ENCODE results near the gene CHMP1A.

Gene CHMP1A

DNA sequence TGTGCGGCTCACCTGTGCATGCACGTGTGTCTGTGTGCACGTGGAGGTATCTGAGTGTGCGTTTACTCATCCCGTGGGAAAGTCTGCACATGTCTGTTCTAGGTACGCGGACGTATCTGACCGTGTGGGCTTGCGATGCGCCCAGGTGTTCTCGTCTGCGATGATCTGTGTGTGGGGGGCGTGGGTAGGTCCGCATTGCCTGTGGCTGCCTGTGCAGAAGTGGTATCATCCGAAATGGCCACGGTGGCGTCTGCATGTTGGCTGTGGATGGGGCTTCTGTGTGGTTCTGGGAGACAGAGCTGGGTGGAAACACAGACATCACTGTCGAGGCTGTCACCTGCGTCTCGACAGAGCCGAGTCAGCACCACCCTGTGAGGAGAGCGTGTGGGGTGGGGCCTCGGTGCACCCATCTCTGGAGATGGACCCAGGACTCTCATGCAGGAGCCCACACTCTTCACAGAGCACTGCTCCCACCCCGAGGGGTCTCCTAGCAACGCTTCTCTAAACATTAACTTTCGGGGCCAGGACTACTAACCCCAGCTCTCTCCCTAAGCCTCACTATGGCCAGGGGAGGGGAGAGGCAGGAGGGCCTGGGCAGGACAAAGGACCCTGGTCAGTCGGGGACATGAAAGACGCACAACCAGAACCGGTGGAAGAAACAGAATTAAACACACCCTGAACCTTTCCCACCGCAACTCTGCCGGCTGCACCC, 35.7 kb downstream of the CHMP1A start:
- DNase-seq: peak; percentile 21

DNA sequence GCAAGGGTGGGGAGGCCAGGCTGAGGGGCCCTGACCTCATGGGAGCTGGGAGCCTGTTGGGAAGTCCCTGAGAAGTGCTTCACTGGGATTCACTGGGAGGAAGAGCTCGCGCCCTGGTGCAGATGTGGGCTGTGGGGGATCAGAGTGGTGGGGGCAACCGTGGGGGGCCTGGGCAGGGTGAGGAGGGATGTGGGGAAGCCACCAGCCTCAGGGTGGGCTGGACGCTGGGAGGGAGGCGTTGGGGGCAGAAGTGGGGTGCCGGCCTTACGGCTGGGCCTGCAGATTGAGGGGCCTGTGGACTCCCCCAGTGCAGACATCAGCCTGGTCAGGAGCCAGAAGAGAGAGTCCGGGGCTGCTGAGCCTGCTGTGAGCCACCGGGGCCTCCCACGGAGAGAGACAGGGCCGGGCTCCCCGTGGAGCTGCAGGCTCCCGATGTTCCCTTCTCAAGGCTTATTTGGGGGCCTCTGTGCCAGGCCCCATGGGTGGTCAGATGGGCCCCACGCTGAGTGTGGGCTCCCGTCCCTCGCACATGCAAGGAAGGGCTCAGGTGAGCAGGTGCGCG, 36.3 kb downstream of the CHMP1A start:
- DNase-seq: no peak

DNA sequence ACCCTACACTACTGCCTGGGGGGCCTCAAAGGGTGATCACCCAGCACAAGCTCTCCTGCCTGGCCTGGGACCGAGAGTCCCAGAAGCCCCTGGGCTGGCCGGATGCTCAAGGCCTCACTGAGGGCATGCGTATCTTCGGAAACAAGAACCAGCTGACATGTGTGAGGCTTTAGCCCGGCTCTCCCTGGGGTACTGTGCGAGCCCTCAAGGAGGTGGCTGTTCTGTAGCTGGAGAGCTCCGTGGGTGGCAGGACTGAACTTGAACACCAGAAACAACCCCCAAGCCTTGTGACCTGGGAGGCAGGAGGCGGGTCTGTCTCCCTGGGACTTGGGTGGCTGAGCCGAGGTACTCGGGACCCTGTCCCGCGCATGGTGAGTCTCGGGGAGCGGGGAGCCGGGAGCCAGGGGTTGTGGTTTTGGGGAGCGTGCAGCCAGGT, 37.1 kb downstream of the CHMP1A start:
- no peak for DNase-seq

DNA sequence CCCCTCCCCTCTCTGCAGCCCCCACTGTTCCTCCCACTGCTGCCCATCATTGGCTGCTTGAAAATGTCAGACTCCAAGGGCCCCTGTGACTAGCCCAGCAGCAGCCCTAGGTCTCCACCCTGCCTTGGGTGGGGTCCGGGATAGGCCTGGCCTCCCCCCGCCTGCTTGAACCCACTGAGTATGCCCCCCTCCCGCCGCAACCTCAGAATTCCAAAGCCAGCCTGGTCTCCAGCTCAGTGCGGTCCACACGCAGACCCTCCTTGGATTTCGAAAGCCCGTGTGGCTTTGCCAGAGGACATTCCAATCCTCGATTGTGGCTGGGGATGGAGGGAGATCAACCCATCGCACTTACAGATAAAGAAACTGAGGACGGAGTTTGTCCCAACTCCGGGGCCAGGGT, 37.7 kb downstream of the CHMP1A start:
- no peak for DNase-seq

DNA sequence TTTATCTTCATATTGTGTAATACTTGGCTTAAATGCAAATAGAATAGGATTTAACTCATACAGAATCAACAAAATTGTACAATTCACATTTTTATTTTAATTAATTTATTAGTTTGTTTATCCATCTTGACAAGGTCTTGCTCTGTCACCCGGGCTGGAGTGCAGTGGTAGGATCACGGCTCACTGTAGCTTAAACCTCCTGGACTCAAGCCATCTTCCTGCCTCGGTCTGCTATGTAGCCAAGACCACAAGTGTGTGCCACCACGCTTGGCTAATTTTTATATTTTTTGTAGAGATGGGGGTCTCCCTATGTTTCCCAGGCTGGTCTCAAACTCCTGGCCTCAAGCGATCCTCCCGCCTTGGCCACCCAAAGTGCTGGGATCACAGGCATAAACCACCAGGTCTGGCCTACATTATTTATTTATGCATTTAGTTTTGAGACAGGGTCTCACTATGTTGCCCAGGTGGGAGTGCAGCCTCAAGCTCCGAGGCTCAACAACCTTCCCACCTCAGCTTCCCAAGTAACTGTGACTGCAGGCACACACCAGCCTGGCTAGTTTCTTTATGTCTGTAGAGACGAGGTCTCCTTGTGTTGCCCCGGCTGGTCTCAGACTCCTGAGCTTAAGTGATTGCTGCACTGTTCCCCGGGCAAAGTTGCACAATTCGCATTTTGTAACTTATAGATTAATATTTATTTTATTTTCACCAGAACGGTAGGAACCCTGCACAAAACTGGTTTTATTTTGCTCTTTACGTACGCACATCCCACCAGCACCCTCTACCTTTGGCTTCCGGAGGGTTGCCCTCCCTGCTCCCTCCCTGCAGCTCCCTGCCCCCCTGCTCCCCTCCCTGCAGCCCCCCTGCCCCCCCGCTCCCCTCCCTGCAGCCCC, 39.2 kb downstream of the CHMP1A start:
- DNase-seq: peak; percentile 20

DNA sequence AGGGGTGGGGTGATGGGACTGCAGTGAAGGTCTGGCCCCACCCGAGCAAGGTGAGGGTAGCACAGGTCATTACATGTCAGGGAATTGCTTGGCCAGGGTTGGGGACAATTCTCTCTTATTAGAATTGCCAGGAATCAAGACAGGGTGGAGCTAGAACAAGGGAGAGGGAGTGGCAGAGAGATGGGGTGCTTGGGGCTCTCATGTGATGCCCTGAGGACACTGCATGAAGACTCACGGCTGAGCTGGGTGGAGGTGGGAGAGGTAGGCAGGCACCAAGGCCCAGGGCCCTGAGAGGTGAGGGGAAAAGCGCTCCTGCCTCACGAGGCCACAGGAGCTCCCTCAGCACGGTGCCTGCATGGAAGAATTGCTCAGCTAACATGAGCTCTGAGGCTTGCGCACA, 40.5 kb downstream of the CHMP1A start:
- DNase-seq: no peak

DNA sequence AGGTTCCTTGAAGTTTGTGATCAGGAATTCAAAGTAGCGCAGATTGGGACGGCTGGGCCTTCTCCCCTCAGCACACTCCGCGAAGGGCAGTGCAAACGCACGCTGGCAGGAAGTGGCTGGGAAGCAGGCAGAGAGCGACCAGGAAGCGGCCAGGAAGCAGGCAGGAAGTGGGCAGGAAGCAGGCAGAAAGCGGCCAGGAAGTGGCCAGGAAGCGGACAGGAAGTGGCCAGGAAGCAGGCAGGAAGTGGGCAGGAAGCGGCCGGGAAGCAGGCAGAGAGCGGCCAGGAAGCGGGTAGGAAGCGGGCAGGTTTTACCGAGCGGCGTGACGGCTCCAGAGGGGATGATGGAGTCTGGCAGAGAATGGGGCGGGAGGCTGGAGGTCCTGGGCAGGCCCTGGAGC, 40.9 kb downstream of the CHMP1A start:
- DNase-seq: no peak

DNA sequence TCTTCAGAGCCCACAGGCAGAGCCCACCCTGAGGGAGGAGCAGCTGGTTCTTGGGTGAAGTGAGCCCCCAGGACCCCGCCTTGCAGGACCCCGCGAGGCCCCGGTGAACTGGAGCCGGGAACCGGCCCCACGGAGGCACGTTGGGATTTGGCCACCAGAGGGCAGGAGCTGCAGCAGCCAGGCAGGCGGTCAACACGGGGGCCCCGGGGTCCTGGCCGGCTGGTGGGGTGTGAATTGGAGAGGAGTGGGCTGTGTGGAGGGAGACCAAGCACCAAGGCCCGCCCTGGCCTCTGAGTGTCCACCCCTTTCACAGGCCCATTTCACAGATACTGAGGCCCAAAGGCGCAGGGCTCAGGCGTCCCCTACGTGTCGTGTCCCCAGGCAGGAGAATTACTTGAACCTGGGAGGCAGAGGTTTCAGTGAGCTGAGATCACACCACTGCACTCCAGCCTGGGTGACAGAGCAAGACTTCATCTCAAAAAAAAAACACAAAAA, 41.9 kb downstream of the CHMP1A start:
- DNase-seq: peak; percentile 33

DNA sequence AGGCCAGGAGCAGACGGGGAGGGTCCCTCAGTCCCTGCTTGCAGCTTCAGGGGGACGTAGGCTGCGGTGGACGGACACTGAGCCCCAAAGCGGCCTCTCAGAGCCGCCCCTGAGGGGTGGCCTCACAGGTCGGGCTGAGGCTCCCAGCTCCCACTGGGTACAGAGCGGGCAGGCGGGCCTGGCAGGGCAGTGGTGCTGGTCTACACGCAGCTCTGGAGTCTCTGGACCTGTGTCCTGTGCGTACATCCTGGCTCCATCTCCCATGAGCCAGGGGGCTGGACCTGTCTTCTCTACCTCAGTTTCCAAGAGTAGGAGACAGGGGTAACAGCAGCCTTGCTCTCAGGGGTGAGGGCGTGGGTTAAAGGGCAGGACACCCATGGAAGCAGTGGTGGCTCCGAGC, 42.3 kb downstream of the CHMP1A start:
- no peak for DNase-seq

DNA sequence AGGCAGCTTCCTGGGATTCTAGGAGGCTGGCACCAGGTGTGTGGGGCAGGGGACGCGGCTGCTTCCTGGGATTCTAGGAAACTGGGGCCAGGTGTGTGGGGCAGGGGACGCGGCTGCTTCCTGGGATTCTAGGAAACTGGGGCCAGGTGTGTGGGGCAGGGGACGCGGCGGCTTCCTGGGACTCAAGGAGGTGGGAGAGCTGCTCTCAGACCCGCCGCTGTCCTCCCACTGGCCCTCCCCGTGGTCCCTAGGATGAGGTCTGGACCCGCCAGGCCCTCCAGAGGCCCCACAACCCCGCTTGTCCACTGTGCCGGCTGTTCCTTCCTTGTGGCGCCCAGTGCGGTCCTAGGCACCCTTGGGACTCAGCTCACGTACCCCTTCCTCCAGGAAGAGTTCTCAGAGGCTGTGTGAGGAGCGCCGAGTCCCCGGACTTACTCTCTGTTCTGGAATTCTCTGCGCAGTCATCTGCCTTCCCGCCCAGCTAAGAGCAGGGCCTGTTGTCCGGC, 43.5 kb downstream of the CHMP1A start:
- DNase-seq: no peak

DNA sequence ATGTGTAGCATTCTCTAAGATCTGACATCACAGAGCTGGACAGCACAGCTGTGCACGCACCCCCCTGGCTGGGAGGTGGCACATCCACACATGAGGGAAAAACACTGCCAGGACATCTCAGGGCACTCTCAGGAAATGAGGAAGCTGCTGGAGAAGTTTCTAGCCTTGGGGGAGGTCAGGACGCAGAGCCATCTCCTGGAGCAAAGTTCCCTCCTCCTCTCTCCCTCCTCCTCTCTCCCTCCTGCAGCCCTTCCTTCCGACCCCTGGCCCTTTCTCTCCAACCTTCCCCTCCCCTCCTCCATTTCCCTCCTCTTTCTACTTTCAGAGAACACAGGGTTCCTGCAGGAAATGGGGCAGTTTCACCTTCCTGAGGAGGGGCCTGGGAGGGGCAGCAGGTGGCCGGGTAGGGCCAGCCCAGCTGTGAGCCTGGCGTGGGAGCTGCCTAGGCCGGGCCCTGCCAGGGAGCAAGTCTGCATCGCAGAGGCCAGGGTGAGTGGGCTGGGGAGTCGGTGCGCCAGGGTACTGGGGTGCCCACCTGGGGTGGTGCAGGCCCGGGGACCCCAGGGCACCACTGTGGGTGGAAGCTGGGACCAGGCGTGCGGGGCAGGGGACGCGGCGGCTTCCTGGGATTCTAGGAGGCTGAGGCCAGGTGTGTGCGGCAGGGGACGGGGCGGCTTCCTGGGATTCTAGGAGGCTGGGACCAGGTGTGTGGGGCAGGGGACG, 44.1 kb downstream of the CHMP1A start, which contains the start of gene DPEP1:
TSS of gene DPEP1 (plus strand) at position 412 of the 723 bp plus-strand sequence. CDS start 16,769 bp downstream, outside the sequence.
- DNase-seq: peak; percentile 18

DNA sequence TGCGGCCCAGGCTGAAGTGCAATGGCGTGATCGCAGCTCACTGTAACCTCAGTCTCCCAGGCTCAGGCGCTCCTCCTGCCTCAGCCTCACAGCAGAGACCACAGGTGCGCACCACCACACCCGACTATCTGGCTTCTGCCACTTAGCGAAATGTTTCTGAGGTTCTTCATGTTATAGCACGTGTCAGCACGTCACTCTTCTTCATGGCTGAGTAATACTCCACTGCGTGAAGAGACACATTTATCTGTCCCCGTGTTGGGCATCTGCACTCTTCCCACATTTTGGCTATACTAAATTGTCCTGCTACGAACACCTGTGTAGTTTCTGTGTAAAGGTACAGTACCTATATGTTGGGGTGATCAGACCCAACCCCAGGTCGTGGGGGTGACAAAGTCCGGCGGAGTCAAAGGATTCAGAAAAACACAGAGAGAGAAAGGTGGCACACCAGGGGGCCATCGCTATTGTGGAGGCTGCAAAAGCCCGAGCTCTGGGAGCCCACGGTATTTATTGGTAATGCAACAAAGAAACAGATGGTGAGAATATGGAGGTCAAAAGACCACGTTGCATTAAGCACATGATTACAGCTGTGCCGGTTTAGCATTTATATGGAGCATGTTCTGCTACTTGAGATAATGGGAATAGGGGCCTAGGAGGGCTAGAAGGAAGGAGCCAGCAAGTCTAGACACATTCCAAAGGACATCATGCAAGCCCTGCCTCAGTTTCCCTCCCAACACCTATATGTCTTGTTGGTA, 44.9 kb downstream of the CHMP1A start:
- no peak for DNase-seq

DNA sequence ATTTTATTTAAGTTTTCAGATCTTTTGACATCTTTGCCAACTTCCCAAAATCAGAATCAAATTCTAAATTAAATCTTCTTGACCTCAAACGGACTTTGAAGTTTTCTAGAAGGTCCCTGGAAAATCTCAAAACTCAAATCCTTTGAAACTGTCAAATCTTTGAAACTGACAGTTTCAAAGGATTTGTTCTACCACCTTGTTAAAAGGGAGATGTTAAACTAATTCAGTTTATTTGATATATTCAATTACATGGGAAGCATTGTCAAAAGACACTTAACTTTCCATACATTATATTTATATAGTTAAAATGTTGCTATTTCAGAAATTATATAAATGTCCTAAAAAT, 47.4 kb downstream of the CHMP1A start:
- DNase-seq: no peak

DNA sequence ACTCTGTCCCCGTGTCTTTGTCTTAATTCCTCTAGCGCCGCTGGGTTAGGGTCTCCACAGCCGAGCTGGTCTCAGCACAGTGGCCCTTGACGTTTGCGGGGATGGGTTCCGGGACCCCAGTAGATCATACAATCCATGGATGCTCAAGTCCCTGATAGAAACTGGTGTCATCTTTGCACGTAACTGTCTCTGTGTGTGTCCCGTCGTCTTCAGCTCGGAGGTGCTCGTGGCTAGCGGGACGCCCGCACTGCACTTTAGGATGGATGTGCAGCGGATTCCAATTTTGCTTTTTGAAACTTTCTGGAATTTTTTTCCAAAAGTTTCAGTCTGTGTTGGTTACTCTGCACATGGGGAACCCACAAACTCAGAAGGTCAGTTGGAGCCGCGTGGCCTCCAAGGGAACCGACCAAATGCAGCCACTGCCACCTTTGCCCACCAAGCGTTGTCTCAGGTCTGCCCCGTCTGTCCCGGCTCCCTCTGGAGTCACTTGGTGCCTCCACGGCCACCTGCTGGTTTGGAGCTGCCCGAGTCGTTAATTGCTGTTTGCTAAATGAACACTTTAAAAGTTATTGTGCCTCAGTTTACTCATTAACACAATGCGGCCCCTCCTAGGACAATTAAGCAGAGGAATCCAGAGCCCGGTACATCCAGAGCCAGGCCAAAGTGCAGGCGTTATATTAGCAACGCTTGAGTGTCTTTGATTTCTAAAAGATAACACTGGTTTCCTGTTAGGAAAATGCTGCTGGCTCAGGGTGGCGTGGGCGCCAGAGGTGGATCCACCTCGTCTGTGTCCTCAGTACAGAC, 49.4 kb downstream of the CHMP1A start:
- DNase-seq: no peak

DNA sequence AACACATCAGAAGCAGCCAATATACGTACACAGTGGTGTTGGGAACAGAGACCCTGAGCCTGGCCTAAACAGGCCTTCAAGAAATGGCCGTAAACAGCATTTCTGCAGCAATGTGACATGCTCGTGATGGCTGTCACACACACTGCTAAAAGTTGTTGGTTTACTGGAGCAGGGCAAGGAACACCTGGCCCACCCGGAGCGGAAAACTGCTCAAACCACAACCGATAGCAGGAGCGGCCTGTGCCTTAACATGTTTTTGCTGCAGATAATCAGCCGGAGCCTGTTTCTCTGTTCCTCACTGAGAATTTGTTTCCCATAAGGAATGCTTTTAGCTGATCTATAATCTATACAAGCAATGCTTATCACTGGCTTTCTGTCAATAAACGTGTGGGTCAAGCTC, 50.1 kb downstream of the CHMP1A start:
- DNase-seq: no peak

DNA sequence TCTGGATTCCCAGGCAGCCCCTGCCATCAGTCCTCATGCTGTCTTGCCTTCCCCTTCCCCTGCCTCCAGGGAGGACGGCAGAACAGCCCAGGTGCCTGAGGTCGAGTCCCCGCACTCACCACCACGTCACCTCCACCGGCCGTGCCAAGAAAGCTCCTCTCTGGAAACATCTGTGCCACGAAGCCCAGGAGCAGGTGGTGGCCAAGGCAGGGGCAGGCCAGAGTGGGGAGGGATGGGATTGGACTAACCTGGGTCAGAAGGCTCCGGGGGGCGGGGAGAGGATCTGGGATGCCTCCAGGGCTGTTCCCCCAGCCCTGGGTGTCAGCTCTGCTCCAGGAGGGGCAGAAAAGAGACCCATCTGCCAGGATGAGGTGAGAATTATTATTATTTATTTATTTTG, 51.5 kb downstream of the CHMP1A start:
- DNase-seq: peak; percentile 47

DNA sequence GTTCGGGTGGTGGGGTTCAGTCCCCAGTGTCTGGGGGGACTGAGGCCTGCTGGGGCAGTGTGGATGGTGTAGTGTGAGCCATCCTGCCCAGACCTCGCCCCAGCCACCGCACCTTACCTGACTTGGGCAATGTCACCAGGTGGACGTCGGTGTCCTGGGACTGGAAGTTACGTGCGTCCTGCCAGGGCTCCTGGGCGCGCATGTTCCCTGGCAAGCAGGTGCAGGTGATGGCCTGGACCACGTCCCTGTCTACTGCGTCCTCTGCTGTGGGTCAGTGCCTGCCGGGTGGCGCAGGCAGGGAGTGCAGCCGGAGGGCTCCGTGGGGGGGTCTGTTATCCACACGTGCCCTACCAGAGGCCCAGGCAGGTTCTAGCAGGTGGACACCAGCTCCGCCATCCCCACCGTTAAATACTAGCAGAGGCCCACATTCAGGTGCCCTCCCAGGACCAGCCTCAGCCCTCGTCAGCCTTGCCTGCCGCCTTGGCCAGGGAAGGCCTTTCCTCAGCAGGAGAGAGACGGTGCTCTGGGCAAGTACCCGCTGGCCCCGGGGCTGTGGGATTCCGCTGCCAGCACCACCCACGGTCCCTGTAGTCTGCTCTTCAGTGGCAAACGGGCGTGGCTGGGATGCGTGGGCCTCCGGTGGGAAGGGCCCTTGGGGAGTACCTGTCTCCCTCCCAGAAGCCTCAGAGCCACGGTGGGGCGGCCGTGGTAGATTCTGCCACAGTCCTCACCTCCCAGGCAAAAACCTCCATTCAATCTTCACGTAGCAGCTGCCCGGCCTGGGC, 52.1 kb downstream of the CHMP1A start:
- no peak for DNase-seq

DNA sequence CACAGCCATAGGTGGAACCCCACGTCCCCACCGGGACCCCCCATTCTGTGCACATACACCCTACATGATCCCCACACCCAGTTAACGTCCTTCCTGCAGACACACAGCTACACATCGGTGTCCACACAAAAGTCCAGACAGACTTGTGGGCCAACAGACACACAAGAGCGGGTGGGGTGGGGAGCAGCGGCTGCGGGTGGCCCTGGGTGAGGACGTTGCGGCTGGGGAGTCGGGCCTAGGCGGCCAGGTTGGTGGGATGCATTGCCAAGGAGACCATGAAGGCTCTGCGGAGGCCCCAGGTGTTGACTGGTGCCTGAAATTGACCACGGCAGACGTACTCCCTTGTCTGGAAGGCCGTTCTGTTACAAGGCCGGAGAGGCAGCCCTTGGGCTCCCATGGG, 52.7 kb downstream of the CHMP1A start:
- DNase-seq: no peak

DNA sequence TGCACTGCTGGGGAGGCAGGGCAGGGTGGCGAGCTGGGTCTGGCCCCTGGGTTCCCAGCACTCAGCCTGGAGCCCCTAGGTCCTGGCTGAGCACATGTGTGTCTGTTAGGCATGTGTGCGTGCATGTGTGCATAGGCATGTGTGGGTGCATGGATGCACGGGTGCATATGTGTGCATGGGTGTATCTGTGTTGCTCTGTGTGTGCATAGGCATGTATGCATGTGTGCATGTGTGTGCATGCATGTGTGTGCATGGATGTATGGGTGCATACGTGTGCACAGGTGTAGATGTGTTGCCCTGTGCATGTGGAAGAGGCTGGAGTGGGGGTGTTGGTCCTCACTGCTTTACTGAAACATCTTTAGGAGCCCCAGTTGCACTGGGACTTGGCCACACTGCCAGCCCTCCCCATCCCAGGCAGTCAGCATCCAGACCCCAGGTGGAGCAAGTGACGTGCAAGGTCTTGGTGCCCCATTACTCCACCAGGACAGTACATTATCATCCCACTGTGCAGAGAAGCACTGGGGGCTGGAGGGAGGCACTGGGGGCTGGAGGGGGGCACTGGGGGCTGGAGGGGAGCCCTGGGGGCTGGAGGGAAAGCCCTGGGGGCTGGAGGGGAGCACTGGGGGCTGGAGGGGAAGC, 54.4 kb downstream of the CHMP1A start:
- no peak for DNase-seq

Measured in DMS53 (cell line).